ENCODE results near the gene FHOD3.

Gene FHOD3

DNA sequence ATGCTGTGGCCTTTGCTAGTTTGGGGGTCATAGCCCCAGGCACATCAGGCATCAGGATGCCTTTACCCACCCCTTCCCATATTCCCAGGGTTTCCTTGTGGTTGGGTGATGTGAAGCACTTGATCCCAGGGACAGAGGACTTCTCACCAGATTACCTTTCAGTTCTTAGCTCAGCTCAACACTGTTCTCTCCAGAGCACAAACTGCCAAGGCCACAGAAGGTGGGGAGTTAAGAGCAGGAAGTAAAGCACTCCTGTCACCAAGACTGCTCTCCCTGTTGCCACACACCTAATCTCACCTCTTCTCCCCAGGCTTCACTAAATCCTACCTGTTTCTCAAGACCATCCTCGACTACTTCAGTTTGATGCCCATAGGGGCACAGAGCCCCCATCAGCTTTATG, 25.9 kb downstream of the FHOD3 start:
- DNase-seq = no peak

DNA sequence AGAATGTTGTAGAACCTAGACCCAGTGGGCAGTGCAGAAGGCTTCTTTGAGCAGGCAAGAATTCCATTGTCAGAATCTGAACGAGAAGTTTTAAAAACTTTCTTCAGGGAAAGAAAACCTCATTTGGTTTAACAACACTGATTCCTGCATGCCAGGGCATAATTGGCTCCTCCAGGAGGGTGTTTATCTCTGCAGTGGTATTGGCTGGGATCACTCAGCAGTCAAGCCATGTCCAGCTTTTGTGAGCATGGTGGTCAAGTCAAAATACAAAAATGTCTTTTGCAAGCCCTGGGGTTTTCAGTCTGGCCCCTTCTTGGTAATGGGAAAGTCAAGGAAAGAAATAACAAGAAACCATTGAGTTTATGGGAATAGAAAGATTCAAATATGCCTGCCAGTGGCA, 28.3 kb downstream of the FHOD3 start:
- no peak for DNase-seq

DNA sequence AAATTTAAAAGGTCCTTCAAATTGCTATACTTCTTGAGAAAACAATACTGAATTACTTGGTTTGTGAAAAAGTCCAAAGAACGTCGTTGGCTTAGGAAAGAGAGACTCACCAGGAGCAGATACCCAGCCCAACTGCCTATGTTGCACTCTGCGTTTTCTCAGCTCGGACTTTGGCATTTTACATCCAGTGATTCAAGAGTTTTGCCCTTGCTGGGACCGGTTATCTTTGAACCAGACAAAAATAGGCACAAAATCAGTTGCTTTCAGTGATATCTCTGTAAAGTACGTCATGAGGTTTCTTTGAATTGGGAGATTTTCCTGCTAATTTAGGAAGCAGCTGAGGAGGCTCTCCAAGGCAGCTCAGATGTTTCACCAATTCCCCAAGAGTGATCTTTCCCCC, 29.3 kb downstream of the FHOD3 start:
- no peak for DNase-seq

DNA sequence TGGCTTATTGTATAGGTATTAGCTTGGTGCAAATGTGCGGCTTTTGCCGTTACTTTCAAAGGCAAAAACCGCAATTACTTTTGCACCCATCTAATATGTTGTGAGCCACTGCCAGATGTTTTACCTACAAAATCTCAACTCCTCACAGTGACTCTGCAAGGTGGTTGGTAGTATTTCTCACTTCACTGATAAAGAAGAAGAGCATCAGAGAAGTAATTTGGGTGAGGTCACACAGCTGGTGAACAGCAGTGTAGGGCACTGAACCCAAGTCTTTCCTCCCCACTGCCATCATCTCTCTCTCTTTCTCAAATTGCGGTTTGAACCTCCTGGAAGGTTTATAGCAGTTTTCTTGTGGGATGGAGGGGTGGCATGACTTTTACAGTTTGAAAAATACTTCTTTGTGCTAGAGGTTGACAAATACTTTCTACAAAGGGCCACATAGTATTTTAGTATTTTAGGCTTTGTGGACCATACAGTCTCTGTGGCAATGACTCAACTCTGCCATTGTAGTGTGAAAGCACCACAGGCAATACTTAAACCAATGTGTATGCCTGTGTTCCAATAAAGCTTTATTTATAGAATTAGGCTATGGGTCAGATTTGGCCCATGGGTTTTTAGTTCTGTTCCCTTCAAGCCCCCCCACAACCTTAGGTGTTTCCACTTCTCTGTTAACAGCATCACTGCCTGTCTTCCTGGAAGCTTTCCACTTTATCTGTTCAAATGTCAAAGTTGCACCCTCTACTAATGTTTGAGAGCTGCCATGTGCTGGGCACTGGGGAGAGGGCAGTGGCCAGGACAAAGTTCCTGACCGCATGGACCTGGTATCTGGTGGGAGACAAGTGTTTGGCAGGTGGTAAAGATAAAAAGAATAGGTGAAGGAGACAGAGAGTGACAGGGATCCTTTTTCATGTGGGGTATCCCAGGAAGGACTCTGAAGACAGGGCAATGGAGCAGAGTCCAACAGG, 30.1 kb downstream of the FHOD3 start:
- DNase-seq = no peak

DNA sequence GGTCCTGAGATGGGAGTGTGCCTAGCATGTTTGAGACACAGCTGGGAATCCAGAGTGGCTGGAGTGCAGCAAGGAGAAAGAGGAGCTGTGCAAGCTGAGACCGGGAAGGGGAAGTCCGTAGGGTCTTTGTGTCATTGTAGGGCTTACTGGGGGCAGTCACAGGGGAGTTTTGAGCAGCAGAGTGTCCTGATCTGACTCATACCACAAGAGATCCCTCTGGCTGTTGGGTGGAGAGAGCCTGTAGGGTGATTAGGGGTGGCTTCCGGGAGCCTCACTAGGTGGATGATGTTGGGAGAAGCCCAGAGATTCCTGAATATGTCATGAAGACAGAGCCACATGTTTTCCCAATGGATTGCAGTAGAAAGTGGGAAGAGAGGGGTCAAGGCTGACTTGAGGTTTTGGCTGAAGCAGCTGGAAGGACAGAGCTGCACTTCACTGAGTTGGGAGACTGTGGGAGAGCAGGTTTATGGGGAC, 30.9 kb downstream of the FHOD3 start:
- no peak for DNase-seq

DNA sequence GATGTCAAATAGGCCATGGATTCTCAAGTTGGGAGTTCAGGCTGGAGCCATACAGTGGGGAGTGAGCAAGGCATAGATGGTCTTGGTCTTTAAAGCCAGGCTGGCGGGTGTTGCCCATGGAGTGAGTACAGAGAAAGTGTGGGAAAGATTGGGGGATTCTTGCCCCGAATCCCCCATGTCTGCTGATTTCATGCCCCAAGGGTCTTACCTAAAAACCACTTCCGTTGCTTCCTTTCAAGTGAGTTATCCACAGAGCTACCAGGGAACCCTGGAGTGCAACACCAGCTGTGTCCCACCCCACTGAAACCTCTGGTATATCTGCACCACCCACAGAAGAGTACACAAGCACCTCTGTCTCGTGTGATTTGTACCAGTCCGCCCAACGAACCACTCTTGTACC, 31.4 kb downstream of the FHOD3 start:
- DNase-seq = no peak

DNA sequence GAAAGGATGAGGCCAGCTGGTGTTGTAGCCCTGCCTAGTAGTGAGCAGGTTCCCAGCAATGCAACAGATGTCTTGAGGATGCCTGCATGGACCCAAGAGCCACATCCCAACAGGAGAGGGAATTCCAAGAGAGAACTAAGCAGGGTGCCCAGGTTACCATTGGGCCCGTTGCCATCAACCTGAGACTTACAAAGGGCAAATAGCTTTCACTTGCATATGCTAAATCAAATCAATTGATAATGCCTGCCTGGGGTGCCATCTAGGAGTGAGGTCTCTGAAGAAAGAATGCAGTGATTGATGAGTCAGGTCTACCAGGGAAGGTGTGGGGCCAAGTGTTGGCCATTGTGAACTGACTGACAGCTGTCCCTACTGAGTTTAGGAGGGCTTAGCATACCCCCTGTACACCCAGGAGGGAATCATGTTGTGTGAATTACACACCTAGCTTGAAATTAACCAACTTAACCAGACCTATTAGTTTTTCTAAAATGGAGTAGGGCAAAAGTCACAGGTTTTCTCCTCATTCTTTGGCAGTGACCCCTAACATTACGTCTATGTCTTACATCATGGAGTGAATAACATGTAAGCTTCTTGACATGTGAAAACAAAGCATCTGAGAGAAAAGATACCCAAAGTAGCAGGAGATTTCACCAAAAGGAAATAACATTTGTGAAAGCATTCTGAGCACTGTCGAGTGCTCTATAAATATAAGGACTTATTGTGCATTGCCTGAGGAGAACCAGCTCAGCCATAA, 32.3 kb downstream of the FHOD3 start:
- DNase-seq = no peak

DNA sequence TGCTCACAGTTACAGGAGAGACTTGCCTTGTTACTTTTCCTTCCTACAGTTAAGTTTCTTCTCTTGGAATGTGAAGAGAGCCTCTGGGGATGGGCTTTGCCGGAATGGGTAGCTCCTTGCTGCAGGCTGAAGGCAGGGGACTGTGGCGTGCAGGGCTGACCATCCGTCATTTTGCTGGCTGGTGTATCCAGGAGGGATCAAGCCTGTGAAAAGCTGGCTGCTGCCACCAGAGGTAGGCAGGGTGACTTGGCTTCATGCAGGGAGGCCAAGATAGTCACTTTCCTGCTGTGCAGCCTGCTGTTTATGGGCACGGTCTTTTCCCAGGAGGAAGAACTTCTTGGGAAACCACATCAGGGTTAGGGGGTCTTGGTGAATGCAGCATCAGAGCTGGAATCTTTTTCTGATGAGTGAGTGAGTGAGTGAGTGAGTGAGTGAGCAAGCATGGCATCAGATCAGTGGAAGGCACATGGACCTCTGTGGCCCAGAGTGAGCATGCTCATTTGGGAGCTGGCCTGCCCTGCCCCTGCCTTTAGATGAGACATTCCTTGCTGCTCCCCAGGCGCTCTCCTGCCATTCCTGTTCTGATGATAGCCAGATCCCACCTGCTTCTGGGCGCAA, 33.0 kb downstream of the FHOD3 start:
- no peak for DNase-seq

DNA sequence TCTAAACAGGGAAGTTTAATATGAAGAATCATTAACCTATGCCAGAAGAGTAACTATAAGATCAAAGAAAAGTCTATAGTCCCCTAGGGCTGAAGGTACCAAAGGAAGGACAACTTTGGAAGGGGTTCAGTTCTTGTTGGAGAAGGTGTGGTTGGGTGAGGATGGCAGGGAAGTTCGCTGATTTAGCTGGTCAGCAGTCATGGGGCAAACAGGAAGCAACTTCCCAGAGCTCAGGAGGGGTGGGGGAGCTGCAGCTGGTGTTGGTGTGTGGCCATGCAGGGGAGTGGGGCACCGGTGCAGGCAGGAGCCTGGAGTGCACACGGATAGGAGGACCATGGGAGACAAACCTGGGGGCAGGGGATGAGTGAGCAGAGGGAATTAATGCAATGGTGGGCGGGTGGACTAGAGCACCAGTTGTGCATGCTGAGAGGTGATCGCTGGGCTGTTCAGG, 34.0 kb downstream of the FHOD3 start:
- no peak for DNase-seq

DNA sequence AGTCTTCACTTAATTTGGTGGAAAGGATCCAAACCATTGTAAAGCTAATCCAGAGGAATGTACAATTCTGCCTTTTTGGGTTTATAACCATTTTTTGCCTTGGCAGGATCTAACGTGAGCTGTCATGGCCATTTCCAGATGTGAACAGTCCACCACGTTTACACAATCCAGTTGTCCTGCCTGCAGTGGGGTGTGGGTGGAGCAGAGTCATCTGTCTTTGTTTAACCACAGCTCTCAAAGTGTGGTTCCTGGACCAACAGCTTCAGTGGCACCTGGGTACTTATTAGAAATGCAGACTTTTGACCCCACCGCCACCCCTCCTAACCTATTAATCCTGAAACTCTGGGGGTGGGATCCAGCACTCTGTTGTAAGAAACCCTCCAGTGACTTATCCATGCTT, 35.9 kb downstream of the FHOD3 start:
- no peak for DNase-seq

DNA sequence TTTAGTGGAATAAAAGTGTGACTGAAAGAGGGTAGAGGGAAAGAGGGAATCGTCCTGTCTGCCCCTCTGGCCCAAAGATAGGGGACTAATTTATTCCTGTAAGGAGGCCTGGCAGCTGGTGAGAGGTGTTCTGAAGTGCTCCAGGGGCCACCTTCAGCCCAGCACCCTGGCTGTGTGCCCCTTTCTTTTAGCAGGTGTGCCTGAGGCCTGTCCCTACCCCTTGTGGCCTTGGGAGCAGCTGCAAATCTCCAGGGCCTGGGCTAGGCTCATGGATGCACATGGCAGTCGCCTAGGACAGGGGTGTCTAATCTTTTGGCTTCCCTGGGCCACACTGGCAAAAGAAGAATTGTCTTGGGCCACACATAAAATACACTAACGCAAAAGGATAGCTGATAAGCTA, 37.3 kb downstream of the FHOD3 start:
- no peak for DNase-seq

DNA sequence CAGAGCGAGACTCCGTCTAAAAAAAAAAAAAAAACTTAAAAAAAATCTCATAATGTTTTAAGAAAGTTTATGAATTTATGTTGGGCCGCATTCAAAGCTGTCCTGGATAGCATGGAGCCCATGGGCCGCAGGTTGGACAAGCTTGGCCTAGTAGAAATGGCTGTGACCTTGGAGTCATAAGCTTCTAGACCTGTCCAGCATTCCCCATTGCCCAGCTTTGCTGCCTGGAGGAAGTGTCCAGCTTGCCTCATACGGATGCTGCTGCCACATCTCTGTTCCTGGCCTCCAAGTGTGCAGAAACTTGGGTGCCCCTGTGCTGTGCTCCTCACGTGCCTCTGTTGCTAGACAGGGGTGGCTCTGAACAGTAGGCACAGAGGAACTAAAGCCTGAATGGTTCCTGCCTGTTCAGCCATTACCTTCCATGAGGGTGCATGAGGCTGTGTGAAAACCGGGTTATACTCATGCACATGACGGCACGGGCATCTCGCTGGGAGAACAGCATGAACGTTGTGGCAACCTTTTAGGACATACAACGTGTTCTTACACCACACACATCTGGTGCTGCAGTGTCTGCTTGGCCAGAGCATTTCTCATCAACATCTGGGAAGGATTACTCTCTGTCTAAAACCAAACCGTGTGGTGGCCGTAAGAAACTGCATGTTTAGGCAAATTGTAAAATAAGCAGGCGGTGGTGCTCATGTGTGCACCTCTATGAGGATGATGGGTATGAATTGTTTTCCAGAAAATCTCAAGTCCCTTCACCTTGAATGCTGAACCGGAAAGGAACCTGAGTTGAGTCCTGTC, 38.2 kb downstream of the FHOD3 start:
- no peak for DNase-seq

DNA sequence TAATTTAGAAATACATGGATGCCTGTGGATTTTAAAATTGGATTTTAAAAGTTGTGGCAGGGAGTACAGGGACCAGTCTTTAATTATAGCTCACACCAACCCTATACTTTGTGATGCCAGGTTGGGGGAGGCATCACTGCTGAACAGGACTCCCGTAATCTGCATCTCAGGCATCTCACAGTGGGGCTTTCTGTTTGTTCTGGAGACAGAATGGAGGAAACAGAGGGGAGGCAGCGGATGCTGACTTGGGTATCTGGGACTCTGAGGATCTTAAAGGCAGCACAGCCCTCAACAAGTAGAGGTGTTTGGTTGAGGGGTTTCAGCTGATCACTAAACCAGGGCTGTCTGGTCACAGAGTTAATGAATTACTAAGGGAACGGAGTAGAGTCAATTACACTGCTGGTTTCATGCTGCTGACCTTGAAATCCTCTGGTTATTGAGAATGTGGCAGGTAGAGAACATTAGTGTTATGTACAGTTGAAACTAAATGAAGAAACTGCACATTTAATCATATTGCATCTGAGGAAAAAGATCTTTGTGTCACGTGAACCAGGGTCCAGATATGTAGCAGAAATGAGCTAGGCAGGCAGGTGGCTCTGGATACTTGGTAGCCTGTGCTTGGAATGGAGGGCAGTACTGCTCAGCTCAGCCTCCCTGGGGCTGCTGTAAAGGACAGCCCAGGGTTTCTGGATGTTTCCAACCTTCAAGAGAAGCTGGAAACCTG, 40.3 kb downstream of the FHOD3 start:
- DNase-seq = no peak

DNA sequence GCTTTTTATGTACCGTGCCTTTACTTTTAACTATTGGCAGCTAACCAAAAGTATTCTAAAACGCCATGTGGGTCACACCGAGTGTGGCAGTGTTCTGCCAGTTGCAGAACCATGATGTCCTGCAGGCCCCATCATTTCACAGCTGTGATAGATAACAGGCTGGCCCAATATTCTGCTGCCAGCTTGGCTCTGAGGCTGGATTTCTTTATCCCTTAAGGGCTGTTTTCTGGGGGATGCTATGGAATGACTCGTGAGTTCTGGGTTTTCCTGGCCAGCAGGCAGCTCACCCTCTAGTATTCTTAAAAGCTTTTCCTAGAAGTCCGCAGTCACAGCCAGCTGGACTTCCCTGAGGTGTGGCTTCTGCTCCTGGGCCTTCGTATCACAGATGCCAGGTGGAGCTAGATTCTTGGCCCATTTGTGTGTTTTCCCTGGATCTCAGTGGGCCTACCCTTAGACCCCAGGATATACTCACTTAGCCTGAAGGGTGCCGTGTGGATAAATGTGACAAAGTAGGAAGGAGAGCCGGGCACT, 41.0 kb downstream of the FHOD3 start:
- no peak for DNase-seq

DNA sequence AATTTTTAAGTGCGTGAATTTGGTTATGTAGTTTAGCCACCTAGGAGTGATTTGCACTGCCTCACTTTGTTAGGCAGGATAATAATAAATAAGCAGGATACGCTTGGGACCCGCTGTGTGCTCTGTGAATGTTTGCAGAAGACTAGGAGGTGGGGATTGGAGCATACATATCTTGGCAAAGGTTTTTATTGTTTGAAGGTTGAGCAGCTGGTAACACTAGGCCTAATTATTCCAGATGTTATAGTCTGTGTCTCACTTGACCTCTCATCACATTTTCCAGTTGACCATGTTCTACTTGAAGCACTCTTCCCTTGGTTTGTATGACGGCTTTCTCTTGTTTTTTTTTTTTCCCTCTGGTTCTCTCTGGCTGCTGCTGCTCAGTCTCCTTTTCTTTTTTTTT, 42.7 kb downstream of the FHOD3 start:
- DNase-seq = no peak

DNA sequence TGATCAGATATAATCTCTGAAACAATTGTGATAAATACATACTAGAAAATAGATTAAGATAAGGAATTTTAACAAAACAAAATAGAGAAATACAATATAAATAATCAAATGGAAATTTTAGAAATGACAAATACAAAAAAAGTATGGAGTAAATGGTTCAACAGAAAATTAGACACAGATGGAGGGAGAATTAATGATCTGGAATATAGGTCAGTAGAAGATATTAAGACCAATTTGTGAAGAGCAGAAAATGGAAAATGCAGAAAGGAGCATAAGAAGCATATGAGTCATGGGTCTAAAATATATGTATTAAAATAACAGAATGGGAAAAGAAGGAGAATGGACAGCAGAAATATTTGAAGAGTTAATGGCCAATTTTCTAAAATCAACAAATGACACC, 44.4 kb downstream of the FHOD3 start:
- no peak for DNase-seq

DNA sequence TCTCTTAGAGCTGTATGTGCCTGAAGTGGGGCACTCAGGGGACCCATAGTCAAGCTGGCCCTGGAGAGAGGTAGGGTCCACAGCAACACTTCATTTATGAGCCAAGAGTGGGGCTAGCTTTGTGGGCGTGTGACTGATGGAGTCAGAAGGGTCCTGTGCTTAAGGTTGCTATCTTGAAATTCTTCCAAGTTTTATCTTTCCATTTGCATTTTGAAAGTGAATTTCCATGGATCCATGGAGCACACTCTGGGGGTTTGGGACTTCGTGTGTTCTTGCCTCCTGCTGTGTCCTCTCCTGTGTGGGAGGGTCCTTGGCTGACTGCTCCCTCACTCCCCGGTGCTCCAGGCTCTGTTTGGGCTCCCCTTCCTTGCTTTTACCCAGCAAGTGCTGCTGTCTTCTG, 50.8 kb downstream of the FHOD3 start:
- no peak for DNase-seq

DNA sequence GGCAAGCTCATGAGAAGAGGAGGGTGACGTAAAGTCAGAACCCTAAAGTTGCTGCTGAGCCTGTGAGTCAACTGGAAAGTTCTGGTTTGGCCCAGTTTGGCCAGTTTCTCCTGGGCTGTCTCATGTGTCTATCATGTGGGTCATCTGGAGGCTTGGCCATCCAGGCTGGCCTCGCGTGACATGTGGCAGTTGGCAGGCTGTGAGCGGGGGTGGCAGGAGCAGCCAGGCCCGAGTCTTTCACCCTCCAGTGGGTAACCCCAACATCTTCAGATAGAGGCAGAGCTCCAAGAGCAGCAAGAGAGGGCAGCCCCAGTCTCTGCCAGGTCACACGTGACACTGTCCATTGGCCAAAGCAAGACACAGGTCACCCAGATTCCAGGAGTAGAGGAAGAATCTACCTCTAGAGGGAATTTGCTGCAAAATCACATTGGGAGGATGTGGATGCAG, 51.5 kb downstream of the FHOD3 start:
- DNase-seq = no peak

DNA sequence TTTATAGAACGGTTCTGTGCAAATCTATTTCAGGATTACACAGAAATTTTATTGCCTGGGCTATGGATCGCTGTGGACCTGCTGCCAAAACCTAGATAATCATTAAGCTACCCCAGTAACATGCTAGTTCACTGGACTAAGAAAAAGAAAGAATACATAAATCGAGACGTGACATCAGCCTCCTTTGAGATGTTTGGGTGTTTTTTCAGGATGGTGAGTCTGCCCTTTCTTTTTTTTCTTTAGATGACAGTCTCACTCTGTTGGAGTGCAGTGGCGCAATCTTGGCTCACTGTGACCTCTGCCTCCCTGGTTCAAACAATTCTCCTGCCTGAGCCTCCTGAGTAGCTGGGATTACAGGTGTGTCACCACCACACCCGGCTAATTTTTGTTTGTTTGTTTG, 52.0 kb downstream of the FHOD3 start:
- no peak for DNase-seq

DNA sequence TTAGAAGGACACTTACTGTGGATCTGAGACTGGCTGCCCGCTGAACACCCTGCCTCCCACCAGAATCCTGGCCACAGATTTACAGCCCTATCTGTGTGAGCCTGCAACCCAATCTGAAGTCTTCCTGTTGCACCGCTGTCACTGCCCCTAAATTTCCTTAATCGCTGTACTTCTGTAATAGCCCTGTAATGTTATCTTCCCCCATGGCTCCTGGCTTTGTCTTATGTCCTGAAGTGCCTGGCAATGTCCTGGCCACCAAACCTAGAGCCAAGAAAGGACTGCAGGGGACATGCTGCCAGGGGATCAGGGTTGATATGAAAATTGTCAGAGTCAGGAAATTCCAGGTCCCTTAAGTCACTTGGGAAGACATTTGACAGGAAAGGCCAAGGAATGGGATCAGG, 52.7 kb downstream of the FHOD3 start:
- DNase-seq = no peak

DNA sequence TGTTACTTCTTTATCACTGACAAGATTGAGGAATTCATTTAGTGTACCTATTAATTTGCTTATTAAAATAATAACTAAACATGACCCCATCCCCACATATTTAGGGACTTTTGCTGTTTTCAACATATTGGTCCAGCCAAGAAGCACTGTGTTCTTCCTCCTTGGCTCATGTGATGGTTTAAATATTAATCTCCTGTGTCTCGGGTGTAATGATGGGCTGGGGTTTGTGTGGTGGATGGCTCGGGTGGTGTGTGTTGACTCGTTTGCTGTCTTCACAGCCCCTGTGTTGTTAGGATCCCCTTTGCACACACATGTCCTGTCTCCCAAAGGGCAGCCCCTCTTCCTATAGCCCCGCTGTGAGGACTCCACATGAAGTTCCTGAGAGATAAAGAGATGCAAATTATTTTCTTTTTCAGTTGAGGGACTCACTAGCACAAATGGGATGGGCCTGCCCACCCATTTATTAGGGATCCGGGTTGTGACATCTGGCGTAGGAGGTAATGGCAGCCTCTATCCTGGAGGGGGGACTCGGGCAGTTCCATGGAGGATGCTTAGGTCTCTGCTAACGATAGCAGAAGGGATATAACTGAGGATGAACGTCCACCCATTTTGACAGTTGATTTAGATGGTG, 53.4 kb downstream of the FHOD3 start:
- no peak for DNase-seq

All from CD4-positive, alpha-beta T cell treated with Interleukin-10 for 1 hour (primary cell).